Stimulated activated CD4-positive, alpha-beta T cell treated with anti-CD3 and anti-CD28 coated beads, Interleukin-4, amount 100 ng/mL, for 4 hours (primary cell): Measurements from ENCODE around the gene C19orf73.
A peak's percentile ranks its signal among the peaks of the same experiment; 100 is the strongest.

Experiments
- DNase-seq, 2 experiments: peaks; one replicate each; pipeline ENCODE4 v3.0.0-alpha.2; 2020

The C19orf73 gene

GRCh38 chr19:49120868-49121267, 1.9 kb upstream of the C19orf73 start:
- DNase-seq, result no peak

- DNase-seq, result no peak
Observed at GRCh38 chr19:49120325-49120683, 1.4 kb upstream of the C19orf73 start.

- no peak for DNase-seq
Observed at GRCh38 chr19:49119411-49120324, 725 bp upstream of the C19orf73 start, which contains the start of gene PPFIA3. Gene PPFIA3, plus strand, starts transcription at chr19:49119544. Its CDS starts 8,330 bp downstream, at chr19:49127874.

- DNase-seq, result no peak
Observed at GRCh38 chr19:49117677-49118564, 1.0 kb downstream of the C19orf73 start.

GRCh38 chr19:49116544-49116943, 2.4 kb downstream of the C19orf73 start:
- DNase-seq, result no peak

GRCh38 chr19:49114630-49115363, 4.1 kb downstream of the C19orf73 start:
- DNase-seq, result peak; percentile 53 to 54

- DNase-seq, result peak; percentile 61 to 73
Observed at GRCh38 chr19:49113762-49114629, 4.9 kb downstream of the C19orf73 start, which contains the start of gene LIN7B. Gene LIN7B, plus strand, starts transcription at chr19:49114370. Its CDS starts 35 bp downstream, at chr19:49114405.

GRCh38 chr19:49111218-49111998, 7.5 kb downstream of the C19orf73 start:
- DNase-seq, result no peak

GRCh38 chr19:49110567-49110966, 8.4 kb downstream of the C19orf73 start:
- no peak for DNase-seq

- DNase-seq, result no peak
Observed at GRCh38 chr19:49109569-49110233, 9.2 kb downstream of the C19orf73 start.

GRCh38 chr19:49109051-49109450, 9.9 kb downstream of the C19orf73 start:
- no peak for DNase-seq

- DNase-seq, result no peak
Observed at GRCh38 chr19:49107625-49108459, 11.1 kb downstream of the C19orf73 start.

GRCh38 chr19:49106648-49107135, 12.3 kb downstream of the C19orf73 start:
- peak; percentile 51 to 60 for DNase-seq

- no peak for DNase-seq
Observed at GRCh38 chr19:49104229-49104864, 14.6 kb downstream of the C19orf73 start.

GRCh38 chr19:49103331-49104085, 15.4 kb downstream of the C19orf73 start:
- no peak for DNase-seq

- DNase-seq, result no peak
Observed at GRCh38 chr19:49102303-49102702, 16.6 kb downstream of the C19orf73 start.

GRCh38 chr19:49101160-49101559, 17.8 kb downstream of the C19orf73 start:
- DNase-seq, result no peak

GRCh38 chr19:49098795-49099194, 20.1 kb downstream of the C19orf73 start:
- DNase-seq, result no peak
